Esophagus muscularis mucosa (tissue), 3 donors: Measurements from ENCODE around the gene SPDYE17.
"Not testable (repeated sequence)": the region's sequence is repeated elsewhere in the genome, so short reads cannot be mapped to it uniquely, and the experiment has no call there.

Source experiments
- POLR2AphosphoS5 ChIP-seq, 2 donors: sonication (generic); formaldehyde crosslinking; IDR thresholded peaks; one replicate each; pipeline ENCODE4 v1.6.1; 2017; ENCODE audit warnings: antibody characterized with exemption in 2 of 2
- TF ChIP-seq, protein P1 (sequence below), 3 experiments: fragments of 200-600 bp in 2 of 3; fragments of 450-650 bp in 1 of 3; sonication (generic) in 2 of 3; IDR thresholded peaks; one replicate each; pipeline ENCODE4 v1.5.1; 2017 to 2019; ENCODE audit warnings: antibody characterized with exemption in 3 of 3, mild to moderate bottlenecking in 2 of 3, moderate library complexity in 1 of 3

- TF ChIP-seq, protein P1, sequence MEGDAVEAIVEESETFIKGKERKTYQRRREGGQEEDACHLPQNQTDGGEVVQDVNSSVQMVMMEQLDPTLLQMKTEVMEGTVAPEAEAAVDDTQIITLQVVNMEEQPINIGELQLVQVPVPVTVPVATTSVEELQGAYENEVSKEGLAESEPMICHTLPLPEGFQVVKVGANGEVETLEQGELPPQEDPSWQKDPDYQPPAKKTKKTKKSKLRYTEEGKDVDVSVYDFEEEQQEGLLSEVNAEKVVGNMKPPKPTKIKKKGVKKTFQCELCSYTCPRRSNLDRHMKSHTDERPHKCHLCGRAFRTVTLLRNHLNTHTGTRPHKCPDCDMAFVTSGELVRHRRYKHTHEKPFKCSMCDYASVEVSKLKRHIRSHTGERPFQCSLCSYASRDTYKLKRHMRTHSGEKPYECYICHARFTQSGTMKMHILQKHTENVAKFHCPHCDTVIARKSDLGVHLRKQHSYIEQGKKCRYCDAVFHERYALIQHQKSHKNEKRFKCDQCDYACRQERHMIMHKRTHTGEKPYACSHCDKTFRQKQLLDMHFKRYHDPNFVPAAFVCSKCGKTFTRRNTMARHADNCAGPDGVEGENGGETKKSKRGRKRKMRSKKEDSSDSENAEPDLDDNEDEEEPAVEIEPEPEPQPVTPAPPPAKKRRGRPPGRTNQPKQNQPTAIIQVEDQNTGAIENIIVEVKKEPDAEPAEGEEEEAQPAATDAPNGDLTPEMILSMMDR (IDR thresholded peaks at IDR 0.05), result not testable (repeated sequence)
- TF ChIP-seq POLR2AphosphoS5 (IDR thresholded peaks at IDR 0.05), result not testable (repeated sequence)
Observed at GRCh38 chr7:77026349-77026748, 5.8 kb downstream of the SPDYE17 start.
